Tibial artery (tissue), 4 donors: ENCODE measurements around the gene TRIM54.

Source experiments
- DNase-seq, 2 donors: peaks; one replicate each; pipeline ENCODE4 v3.0.0-alpha.2; 2019
- H3K27ac ChIP-seq, 2 donors: fragments of 200-600 bp; sonication (generic) in 1 of 2; 1 replicate in 1 of 2; 2 replicates in 1 of 2; pipeline ENCODE4 v1.5.1; 2018 to 2019; ENCODE audit warnings: mild to moderate bottlenecking in 1 of 2
- H3K27me3 ChIP-seq, 2 donors: fragments of 200-600 bp; sonication (generic) in 1 of 2; one replicate each; pipeline versions ENCODE4 v1.5.1 to v1.6.0; 2016 to 2019
- H3K36me3 ChIP-seq, 3 donors: fragments of 200-600 bp; sonication (generic) in 2 of 3; one replicate each; pipeline ENCODE4 v1.5.1; 2016 to 2019; ENCODE audit warnings: mild to moderate bottlenecking in 2 of 3
- H3K4me1 ChIP-seq, 4 donors: fragments of 200-600 bp; sonication (generic) in 2 of 4; 1 replicate in 3 of 4; 2 replicates in 1 of 4; pipeline ENCODE4 v1.5.1; 2016 to 2019
- H3K4me3 ChIP-seq, 2 donors: fragments of 200-600 bp; sonication (generic) in 1 of 2; 1 replicate in 1 of 2; 2 replicates in 1 of 2; pipeline ENCODE4 v1.5.1; 2018 to 2019; ENCODE audit warnings: mild to moderate bottlenecking in 2 of 2
- H3K9me3 ChIP-seq, 3 donors: fragments of 200-600 bp; sonication (generic) in 1 of 3; one replicate each; pipeline ENCODE4 v1.5.1; 2016 to 2019
- CTCF ChIP-seq, 2 experiments: fragments of 200-600 bp in 1 of 2; fragments of 450-650 bp in 1 of 2; IDR thresholded peaks; one replicate each; pipeline ENCODE4 v1.5.1; 2017 to 2019; ENCODE audit warnings: antibody characterized with exemption in 2 of 2, mild to moderate bottlenecking in 1 of 2, moderate library complexity in 1 of 2
- intact Hi-C: fragments of 100-400 bp; cut with DNase I; formaldehyde crosslinking; loops from one replicate; pipeline ENCODE4 v1.15.0; 2023; ENCODE audit warnings: low total_unique reads

Gene TRIM54

GRCh38 chr2:27306136-27306535 lies 23.9 kb downstream of the TRIM54 start:
- peaks cover 0 to 5% (median 0%) of the 10 kb centered on the region in 3 donors for H3K9me3 ChIP-seq
- H3K27me3 ChIP-seq, result peaks cover 10 to 54% of the 10 kb centered on the region in 2 donors
- no peak overlapping the region for H3K27ac ChIP-seq
- peaks cover 11 to 23% (median 14%) of the 10 kb centered on the region in 3 donors for H3K36me3 ChIP-seq
- H3K4me1 ChIP-seq, result peaks cover 0 to 26% (median 21%) of the 10 kb centered on the region in 4 donors
- intact Hi-C loops, result no loop called here
- no peak overlapping the region for H3K4me3 ChIP-seq
- TF ChIP-seq CTCF (IDR thresholded peaks at IDR 0.05), result no peak
- DNase-seq, result no peak

- TF ChIP-seq CTCF (IDR thresholded peaks at IDR 0.05), result no peak
- Histone ChIP-seq H3K9me3 (peaks cover 0 to 5% (median 0%) of the 10 kb centered on the region in 3 donors), H3K36me3 (peaks cover 17 to 29% (median 20%) of the 10 kb centered on the region in 3 donors), H3K4me1 (peaks cover 0 to 26% (median 21%) of the 10 kb centered on the region in 4 donors), H3K27ac (no peak overlapping the region), H3K27me3 (peaks cover 10 to 54% of the 10 kb centered on the region in 2 donors), H3K4me3 (no peak overlapping the region)
- intact Hi-C loops, result no loop called here
- no peak for DNase-seq
Observed at GRCh38 chr2:27306573-27307286, 24.5 kb downstream of the TRIM54 start.

GRCh38 chr2:27307287-27307544 lies 25.0 kb downstream of the TRIM54 start:
- Histone ChIP-seq H3K27ac (no peak overlapping the region), H3K36me3 (peaks cover 19 to 34% (median 25%) of the 10 kb centered on the region in 3 donors), H3K4me1 (peaks cover 0 to 26% (median 21%) of the 10 kb centered on the region in 4 donors), H3K4me3 (no peak overlapping the region), H3K27me3 (peaks cover 10 to 54% of the 10 kb centered on the region in 2 donors), H3K9me3 (peaks cover 0 to 5% (median 0%) of the 10 kb centered on the region in 3 donors)
- no peak for DNase-seq
- intact Hi-C loops, result no loop called here
- no peak for TF ChIP-seq CTCF (IDR thresholded peaks at IDR 0.05)

- no peak for TF ChIP-seq CTCF (IDR thresholded peaks at IDR 0.05)
- Histone ChIP-seq H3K27ac (no peak overlapping the region), H3K27me3 (peaks cover 10 to 54% of the 10 kb centered on the region in 2 donors), H3K4me3 (no peak overlapping the region), H3K4me1 (peaks cover 0 to 26% (median 21%) of the 10 kb centered on the region in 4 donors), H3K9me3 (peaks cover 0 to 5% (median 0%) of the 10 kb centered on the region in 3 donors), H3K36me3 (peaks cover 19 to 39% (median 28%) of the 10 kb centered on the region in 3 donors)
- no peak for DNase-seq
- intact Hi-C loops, result no loop called here
Observed at GRCh38 chr2:27307545-27308358, 25.5 kb downstream of the TRIM54 start.

- peak in 1 of 2 donors; percentile 71 for DNase-seq
- Histone ChIP-seq H3K36me3 (peaks cover 19 to 43% (median 28%) of the 10 kb centered on the region in 3 donors), H3K4me1 (peaks cover 0 to 26% (median 19%) of the 10 kb centered on the region in 4 donors), H3K4me3 (no peak within 1 kb of the TSS), H3K27ac (no peak within 1 kb of the TSS), H3K9me3 (peaks cover 0 to 5% (median 0%) of the 10 kb centered on the region in 3 donors), H3K27me3 (peaks cover 10 to 54% of the 10 kb centered on the region in 2 donors)
- intact Hi-C loops, result no loop called here
- TF ChIP-seq CTCF (IDR thresholded peaks at IDR 0.05), result no peak
Observed at GRCh38 chr2:27308359-27308881, 26.2 kb downstream of the TRIM54 start, which contains the start of gene UCN. Gene UCN, minus strand, starts transcription at chr2:27308445. Its CDS starts 550 bp downstream, at chr2:27307895.
